ENCODE measurements around the gene PLXNA2.

The PLXNA2 gene

GRCh38 chr1:208243967-208244916, at the start of gene PLXNA2:
Gene PLXNA2, minus strand, starts transcription at chr1:208244384. Its CDS starts 26,462 bp downstream, at chr1:208217922.
- no peak for DNase-seq (ENCODE audit: low read depth in 1 of 2, low spot score in 1 of 2)

DNA sequence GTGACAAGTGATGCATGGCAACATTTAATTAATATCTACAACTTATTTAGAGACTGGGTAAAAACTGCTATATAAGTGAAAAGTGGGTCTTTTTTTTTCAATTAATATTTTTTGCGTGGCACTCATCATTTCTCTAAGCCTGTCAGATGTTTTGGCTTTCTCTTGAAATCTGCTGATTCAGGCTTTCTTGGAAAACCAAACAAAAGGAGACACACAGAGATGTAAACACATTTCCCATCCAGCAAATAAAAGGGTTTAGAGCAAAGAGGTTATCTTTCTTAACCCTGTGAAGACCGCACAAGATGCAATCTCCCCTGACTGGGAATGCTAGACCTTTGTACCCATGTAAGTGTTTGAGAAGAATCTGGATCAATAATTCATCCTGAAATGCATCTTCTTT, 48.7 kb upstream of the PLXNA2 start:
- DNase-seq (ENCODE audit: low read depth in 1 of 2, low spot score in 1 of 2): no peak

DNA sequence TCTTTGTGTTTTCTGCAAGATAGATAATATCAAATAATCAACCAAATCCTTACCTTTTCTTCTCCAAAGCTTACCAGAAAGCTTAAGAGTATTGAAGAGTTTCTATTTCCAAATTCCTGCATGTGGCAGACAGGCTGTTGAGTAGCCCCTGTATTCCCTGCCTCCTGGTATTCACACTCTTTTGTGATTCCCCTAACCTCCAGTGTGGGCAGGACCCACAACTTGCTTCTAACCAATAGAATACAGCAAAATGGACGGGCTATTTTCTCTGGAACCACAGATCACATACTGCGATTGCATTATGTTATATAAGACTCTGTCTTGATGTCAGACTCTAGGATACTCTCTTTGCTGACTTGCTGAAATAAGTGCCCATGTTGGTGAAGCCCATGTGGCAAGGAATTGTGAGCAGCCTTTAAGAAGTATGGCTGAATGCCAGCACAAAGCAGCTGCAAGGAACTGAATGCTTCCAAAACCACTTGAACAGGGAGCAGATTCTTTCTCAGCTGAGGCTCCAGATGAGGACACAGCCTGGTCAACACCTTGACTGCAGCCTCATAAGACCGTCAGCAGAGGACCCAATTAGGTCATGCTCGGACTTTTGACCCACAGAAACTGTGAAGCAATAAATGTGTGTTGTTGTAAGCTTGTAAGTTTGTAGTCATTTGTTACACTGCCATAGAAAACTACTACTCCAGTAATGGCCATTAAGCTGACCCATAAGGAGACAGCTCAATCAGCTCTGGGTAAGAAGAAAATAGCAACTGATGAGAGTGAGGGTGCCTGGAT, 47.9 kb upstream of the PLXNA2 start:
- DNase-seq (ENCODE audit: low read depth in 1 of 2, low spot score in 1 of 2): no peak

- DNase-seq (ENCODE audit: low read depth in 1 of 2, low spot score in 1 of 2): no peak
Observed at GRCh38 chr1:208291129-208291528, 46.9 kb upstream of the PLXNA2 start.

DNA sequence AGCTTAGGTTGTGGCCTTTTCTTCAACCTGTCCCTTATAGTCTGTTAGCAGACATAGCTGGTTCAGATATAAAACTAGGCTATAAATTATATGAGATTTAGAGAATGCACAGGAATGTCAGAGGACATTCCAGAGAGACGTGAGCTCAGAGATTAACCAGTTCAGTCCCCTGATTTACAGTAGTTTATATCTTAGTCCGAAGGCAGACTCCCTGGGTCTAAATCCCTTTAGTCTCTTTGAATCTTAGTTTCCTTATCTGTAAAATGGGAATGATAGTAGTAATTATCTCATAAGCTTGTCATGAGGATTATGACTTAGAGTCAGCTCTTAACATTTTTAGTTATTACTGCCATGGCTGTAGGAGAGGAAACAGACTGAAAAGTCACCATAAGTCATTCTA, 45.5 kb upstream of the PLXNA2 start:
- no peak for DNase-seq (ENCODE audit: low read depth in 1 of 2, low spot score in 1 of 2)

- no peak for DNase-seq (ENCODE audit: low read depth in 1 of 2, low spot score in 1 of 2)
Observed at GRCh38 chr1:208288495-208288894, 44.3 kb upstream of the PLXNA2 start.

GRCh38 chr1:208280681-208281450, 36.7 kb upstream of the PLXNA2 start:
- DNase-seq (ENCODE audit: low read depth in 1 of 2, low spot score in 1 of 2): no peak

DNA sequence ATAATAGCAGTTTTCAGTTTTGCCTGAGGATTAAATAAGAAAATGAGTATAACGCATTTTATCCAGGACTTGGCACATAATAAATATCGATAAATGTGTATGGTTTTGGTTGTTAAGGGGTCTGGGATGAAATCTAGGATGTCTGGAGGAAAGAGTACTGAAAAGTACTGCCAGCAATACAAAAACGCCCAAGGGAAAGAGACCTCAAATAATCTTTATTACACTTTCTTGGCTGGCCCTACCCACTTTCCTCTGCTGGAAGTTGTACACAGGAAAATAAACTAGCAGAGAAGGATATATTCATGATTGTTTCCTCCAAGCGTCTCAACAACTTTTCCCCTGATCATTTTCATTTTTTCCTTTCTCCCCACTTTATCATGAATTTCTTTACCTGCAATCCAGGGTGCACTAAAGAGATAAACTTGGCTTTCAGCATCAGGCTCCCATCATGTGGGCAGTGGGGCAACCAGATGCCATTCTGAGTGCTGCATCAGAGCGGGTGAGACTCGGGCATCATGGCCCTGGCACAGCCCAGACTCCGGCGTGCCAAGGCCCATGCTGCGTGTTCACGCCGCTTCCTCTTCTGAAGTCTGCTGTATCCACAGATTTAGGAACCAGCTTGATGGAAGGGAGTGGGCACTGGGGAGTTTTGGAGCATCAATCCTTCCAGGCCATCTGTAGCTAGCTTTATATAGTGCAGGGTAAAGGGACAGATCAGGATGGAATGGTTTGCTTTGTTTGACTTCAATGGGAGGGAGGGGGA, 35.8 kb upstream of the PLXNA2 start:
- DNase-seq (ENCODE audit: low read depth in 1 of 2, low spot score in 1 of 2): no peak

- DNase-seq (ENCODE audit: low read depth in 1 of 2, low spot score in 1 of 2): no peak
Observed at GRCh38 chr1:208278638-208279037, 34.5 kb upstream of the PLXNA2 start.

DNA sequence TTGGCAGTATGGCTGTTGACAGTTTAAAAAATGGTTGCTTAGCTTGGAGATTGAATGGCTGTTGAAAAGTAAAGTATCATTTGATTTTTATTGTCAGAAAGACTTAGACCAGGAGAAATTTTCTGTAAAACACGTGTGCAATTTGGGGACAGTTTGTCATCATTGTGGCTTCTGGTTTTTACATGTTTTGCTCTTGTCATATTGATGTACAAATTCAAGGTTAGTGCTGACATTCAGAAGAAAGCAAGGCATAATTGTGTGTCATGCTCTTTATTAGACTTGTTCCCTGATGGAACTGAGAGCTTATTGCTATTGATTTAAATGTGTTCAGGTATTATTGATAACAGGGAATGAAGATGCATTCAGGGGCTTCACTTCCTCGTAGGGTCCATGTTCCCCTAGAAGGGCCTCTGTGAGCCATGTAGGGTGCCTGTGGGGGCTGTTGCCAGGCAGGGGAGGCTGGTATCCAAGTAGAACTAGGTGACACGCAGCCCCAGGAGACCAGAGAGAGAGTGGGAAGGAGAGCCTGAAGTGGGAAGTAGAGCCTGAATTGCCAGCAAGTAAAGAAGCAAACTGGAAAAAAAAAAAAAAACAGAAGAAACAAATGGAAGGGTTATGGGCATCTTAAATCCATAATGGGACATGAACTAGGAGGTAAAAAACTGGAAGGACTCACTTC, 32.7 kb upstream of the PLXNA2 start:
- no peak for DNase-seq (ENCODE audit: low read depth in 1 of 2, low spot score in 1 of 2)

- DNase-seq (ENCODE audit: low read depth in 1 of 2, low spot score in 1 of 2): no peak
Observed at GRCh38 chr1:208275083-208275482, 30.9 kb upstream of the PLXNA2 start.

DNA sequence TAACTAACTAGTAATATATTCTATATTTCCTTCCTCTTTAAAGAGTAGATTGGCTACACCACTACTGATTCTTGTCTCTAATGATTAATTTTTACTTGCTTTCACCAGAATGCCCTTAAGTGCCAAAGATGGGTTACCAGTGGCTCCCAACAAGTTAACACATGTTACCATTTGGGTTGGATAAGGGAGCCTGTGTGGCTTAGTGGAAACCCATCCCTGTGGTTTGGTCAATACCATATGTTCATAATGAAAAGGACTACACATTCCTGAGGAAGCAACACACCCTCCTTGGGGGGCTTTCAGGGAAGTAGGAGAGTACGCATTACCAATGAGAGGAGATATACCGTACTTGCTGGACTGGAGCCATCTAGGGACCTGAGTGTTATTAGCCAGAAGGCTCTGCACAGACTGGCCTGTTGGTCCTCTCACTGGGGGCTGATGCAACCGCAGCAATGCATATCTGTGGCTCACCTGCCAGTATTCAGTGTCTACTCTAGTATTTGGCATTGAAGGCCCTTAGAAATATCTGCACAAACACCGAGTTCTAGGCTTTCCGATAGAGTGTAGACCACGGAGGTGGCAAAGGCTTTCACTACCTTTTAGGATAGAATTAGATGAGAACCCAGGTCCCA, 29.3 kb upstream of the PLXNA2 start:
- DNase-seq (ENCODE audit: low read depth in 1 of 2, low spot score in 1 of 2): no peak

DNA sequence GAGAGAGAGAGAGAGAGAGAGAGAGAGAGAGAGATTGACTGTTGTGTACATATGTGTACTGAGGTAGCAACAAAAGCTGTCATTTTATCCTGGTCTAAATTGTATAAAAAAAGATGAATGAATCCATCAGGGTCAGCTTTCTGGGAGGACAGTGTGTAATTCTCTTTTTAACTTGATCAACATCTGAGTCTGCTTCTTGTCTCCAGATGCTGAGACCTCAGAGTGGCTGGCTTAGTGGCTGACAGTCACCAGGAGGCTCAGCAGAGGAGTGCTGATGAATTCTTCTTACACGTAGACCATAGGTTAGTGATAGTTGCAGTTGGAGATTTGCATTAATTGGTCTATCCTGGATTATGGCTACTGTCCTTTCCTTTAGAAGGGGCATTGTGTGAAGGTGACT, 28.5 kb upstream of the PLXNA2 start:
- no peak for DNase-seq (ENCODE audit: low read depth in 1 of 2, low spot score in 1 of 2)

GRCh38 chr1:208272311-208272710, 28.1 kb upstream of the PLXNA2 start:
- DNase-seq (ENCODE audit: low read depth in 1 of 2, low spot score in 1 of 2): no peak

DNA sequence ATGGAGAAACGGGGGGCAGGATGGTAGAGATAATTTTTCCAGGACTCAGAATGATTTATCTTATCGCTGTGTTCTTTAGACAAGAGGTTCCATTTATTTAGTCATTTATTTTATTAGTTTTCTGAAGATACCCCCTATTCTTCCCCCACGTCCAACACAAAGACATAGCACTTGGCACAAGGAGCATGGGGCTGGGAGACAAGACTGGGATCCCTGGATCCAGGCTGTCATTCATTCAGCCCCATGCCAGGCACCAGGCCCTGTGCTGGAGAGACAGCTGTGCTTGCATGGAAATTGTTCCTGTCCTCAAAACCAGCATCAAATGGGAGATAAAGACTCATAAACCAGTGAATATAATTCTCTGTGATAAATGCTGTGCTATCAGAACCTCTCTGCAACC, 27.1 kb upstream of the PLXNA2 start:
- no peak for DNase-seq (ENCODE audit: low read depth in 1 of 2, low spot score in 1 of 2)

DNA sequence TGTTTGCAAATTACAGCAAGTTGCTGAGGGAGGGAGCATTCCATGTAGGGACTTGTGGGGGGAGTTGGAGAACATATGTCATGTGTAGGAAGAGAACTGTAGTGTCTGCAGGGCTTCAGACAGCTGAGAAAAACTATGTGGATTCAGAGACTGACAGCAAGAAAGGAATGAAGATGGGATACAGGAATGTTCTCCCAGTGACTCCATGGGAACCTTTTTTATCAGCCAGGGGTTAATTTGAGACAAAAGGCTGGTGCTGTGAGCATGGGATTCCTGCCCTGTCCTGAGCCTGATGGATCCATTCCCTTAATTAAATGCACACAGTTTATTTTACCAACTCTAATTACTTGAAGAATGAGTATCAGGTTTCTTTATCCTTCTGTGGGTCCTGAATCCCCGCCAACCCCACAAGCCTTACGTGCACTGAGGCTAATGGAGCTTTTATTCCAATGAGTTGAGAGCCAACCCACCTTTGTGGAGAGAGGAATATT, 26.5 kb upstream of the PLXNA2 start:
- no peak for DNase-seq (ENCODE audit: low read depth in 1 of 2, low spot score in 1 of 2)

DNA sequence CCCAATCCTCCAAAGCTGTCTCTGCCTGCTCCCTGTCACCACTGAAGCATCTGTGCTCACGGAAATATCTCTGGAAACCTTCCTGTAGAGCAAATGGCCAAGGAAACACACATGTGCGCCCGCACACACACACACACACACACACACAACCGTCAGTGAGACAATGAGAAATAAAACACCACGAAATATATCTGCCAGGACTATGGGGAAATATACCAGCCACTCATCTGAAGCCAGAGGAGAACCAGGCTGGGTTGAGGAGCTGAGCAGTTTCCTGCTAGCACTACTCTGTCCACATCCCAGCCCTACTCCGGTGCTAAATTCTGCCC, 25.1 kb upstream of the PLXNA2 start:
- DNase-seq (ENCODE audit: low read depth in 1 of 2, low spot score in 1 of 2): no peak

GRCh38 chr1:208268541-208269337, 24.6 kb upstream of the PLXNA2 start:
- DNase-seq (ENCODE audit: low read depth in 1 of 2, low spot score in 1 of 2): no peak

- DNase-seq (ENCODE audit: low read depth in 1 of 2, low spot score in 1 of 2): no peak
Observed at GRCh38 chr1:208265525-208265924, 21.3 kb upstream of the PLXNA2 start.
